Transverse colon (tissue), 4 donors: ENCODE measurements around the gene NOL7.

Experiments
- EP300 ChIP-seq: sonication (generic); formaldehyde crosslinking; IDR thresholded peaks from one replicate; pipeline ENCODE4 v1.6.1; 2017; ENCODE audit warnings: antibody characterized with exemption, low read depth
- POLR2A ChIP-seq: fragments of 450-650 bp; IDR thresholded peaks from one replicate; pipeline ENCODE4 v1.6.1; 2016; ENCODE audit warnings: antibody characterized with exemption, mild to moderate bottlenecking, moderate library complexity
- POLR2AphosphoS5 ChIP-seq, 3 donors: sonication (generic); formaldehyde crosslinking; IDR thresholded peaks; one replicate each; pipeline ENCODE4 v1.6.1; 2016; ENCODE audit warnings: antibody characterized with exemption in 3 of 3
- TF ChIP-seq, protein P1 (sequence below), 5 experiments: fragments of 200-600 bp in 3 of 5; fragments of 450-650 bp in 2 of 5; sonication (generic) in 3 of 5; IDR thresholded peaks; 1 replicate in 2 of 5; 2 replicates in 3 of 5; pipeline ENCODE4 v1.5.1; 2016 to 2017; ENCODE audit warnings: antibody characterized with exemption in 5 of 5, inconsistent platforms in 3 of 5, mild to moderate bottlenecking in 2 of 5, moderate library complexity in 1 of 5

GRCh38 chr6:13624871-13625288 lies 9.7 kb downstream of the NOL7 start:
- TF ChIP-seq, protein P1, sequence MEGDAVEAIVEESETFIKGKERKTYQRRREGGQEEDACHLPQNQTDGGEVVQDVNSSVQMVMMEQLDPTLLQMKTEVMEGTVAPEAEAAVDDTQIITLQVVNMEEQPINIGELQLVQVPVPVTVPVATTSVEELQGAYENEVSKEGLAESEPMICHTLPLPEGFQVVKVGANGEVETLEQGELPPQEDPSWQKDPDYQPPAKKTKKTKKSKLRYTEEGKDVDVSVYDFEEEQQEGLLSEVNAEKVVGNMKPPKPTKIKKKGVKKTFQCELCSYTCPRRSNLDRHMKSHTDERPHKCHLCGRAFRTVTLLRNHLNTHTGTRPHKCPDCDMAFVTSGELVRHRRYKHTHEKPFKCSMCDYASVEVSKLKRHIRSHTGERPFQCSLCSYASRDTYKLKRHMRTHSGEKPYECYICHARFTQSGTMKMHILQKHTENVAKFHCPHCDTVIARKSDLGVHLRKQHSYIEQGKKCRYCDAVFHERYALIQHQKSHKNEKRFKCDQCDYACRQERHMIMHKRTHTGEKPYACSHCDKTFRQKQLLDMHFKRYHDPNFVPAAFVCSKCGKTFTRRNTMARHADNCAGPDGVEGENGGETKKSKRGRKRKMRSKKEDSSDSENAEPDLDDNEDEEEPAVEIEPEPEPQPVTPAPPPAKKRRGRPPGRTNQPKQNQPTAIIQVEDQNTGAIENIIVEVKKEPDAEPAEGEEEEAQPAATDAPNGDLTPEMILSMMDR (IDR thresholded peaks at IDR 0.05): peak in 4 of 5 experiments; percentile 22 to 40 (median 28)
- TF ChIP-seq POLR2A (no peak), POLR2AphosphoS5 (IDR thresholded peaks at IDR 0.05) (no peak), EP300 (no peak)
